ENCODE data around the gene H6PD.

H6PD gene

GRCh38 chr1:9319208-9319788, 84.7 kb downstream of the H6PD start:
- TF ChIP-seq CTCF (IDR thresholded peaks at IDR 0.05; ENCODE audit: low read depth, low read length, missing control alignments): no peak
- no peak for DNase-seq (ENCODE audit: extremely low read depth, low read depth)
- H3K4me3 ChIP-seq (replicated peaks; ENCODE audit: low read depth, low read length): no peak overlapping the region

GRCh38 chr1:9319789-9320519, 85.4 kb downstream of the H6PD start:
- DNase-seq (ENCODE audit: extremely low read depth, low read depth): no peak
- TF ChIP-seq CTCF (IDR thresholded peaks at IDR 0.05; ENCODE audit: low read depth, low read length, missing control alignments): no peak
- no peak overlapping the region for H3K4me3 ChIP-seq (replicated peaks; ENCODE audit: low read depth, low read length)

All from HFF-Myc (cell line).